Measurements from ENCODE around the gene PTH2. TPM values are rescaled to one million over a fixed set of nuclear protein-coding genes. Genes with fewer than 3 reads are reported as not detected.

Gene PTH2
- total RNA-seq, 2 donors from 2014 or later: not detected

GRCh38 chr19:49398001-49398615 is 25.1 kb downstream of the PTH2 start:
- no peak for TF ChIP-seq CTCF (IDR thresholded peaks at IDR 0.05)
- Histone ChIP-seq H3K36me3 (no peaks in the 10 kb centered on the region), H3K9ac (ENCODE audit: low read depth in 2 of 2, low read length in 2 of 2) (no peak overlapping the region), H3K4me1 (no peaks in the 10 kb centered on the region), H3K27me3 (no peaks in the 10 kb centered on the region), H3K9me3 (no peaks in the 10 kb centered on the region), H3K4me3 (no peak overlapping the region), H3K27ac (no peak overlapping the region)
- DNase-seq: no peak
- intact Hi-C loops (cut with DNase I): no loop called here

- no peak for TF ChIP-seq CTCF (IDR thresholded peaks at IDR 0.05)
- intact Hi-C loops (cut with DNase I): no loop called here
- Histone ChIP-seq H3K36me3 (no peaks in the 10 kb centered on the region), H3K9me3 (no peaks in the 10 kb centered on the region), H3K27me3 (no peaks in the 10 kb centered on the region), H3K9ac (ENCODE audit: low read depth in 2 of 2, low read length in 2 of 2) (no peak overlapping the region), H3K4me3 (no peak overlapping the region), H3K27ac (no peak overlapping the region), H3K4me1 (no peaks in the 10 kb centered on the region)
- no peak for DNase-seq
Measured at GRCh38 chr19:49396738-49397505, 26.3 kb downstream of the PTH2 start.

GRCh38 chr19:49395581-49396407 is 27.4 kb downstream of the PTH2 start:
- no peak for TF ChIP-seq CTCF (IDR thresholded peaks at IDR 0.05)

GRCh38 chr19:49393881-49394280 is 29.4 kb downstream of the PTH2 start:
- no peak overlapping the region for H3K4me3 ChIP-seq
- no peaks in the 10 kb centered on the region for H3K27me3 ChIP-seq
- H3K36me3 ChIP-seq: no peaks in the 10 kb centered on the region
- no peak overlapping the region for H3K27ac ChIP-seq
- no peaks in the 10 kb centered on the region for H3K4me1 ChIP-seq
- intact Hi-C loops (cut with DNase I): loop anchor here (2.0 kb wide), 1 partner anchor 49 kb away; no protein-coding TSS in a partner anchor
- H3K9ac ChIP-seq (ENCODE audit: low read depth in 2 of 2, low read length in 2 of 2): no peak overlapping the region
- no peak for DNase-seq
- H3K9me3 ChIP-seq: no peaks in the 10 kb centered on the region
- TF ChIP-seq CTCF (IDR thresholded peaks at IDR 0.05): no peak

More at GRCh38 chr19:49395581-49396407, 27.4 kb downstream of the PTH2 start:
- H3K27me3 ChIP-seq: no peaks in the 10 kb centered on the region
- no peaks in the 10 kb centered on the region for H3K9me3 ChIP-seq
- no peaks in the 10 kb centered on the region for H3K4me1 ChIP-seq
- intact Hi-C loops (cut with DNase I): no loop called here
- H3K4me3 ChIP-seq: no peak overlapping the region
- no peak for DNase-seq
- H3K27ac ChIP-seq: no peak overlapping the region
- no peaks in the 10 kb centered on the region for H3K36me3 ChIP-seq
- H3K9ac ChIP-seq (ENCODE audit: low read depth in 2 of 2, low read length in 2 of 2): no peak overlapping the region
